ENCODE results near the gene ACOX3.
A peak's percentile ranks its signal among the peaks of the same experiment; 100 is the strongest.
"Not testable (repeated sequence)": the region's sequence is repeated elsewhere in the genome, so short reads cannot be mapped to it uniquely, and the experiment has no call there.

The ACOX3 gene

DNA sequence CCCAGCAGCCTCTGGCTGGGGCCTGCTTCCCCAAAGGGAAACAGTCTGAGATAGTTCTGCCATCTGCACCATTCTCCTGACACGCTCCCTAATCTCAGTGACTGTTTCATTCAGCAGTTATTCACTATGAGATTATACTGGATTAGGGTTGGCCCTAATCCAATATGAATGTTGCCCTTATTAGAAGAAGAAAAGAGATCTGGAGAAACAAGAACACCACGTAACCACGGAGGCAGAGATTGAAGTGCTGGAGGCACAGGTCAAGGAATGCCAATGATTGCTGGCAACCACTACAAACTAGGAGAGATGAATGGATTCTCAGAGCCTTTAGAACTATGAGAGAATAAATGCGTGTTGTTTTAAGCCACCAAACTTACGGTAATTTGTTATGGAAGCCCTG, 7.4 kb downstream of the ACOX3 start:
- DNase-seq, result no peak

DNA sequence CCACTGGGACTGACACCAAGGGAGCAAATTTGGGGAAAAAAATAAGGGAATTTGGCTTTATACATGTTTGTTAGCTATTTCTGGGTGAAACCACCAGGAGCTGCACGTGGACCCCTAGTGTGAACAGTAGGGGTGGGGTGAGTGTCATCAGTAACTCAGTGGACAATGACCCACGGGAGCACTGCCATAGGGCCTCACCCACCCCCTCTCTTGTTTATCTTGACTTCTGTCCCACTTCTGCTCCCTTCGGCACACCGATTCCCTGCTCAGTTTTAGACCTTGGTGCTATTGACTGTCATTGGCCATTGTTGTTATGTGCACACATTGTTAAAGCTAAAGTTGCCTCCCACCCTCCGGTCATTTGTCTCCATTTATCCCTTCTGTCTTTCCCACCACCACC, 9.0 kb downstream of the ACOX3 start:
- no peak for DNase-seq

GRCh38 chr4:8428288-8429097, 12.0 kb downstream of the ACOX3 start:
- peak; percentile 87 for DNase-seq

DNA sequence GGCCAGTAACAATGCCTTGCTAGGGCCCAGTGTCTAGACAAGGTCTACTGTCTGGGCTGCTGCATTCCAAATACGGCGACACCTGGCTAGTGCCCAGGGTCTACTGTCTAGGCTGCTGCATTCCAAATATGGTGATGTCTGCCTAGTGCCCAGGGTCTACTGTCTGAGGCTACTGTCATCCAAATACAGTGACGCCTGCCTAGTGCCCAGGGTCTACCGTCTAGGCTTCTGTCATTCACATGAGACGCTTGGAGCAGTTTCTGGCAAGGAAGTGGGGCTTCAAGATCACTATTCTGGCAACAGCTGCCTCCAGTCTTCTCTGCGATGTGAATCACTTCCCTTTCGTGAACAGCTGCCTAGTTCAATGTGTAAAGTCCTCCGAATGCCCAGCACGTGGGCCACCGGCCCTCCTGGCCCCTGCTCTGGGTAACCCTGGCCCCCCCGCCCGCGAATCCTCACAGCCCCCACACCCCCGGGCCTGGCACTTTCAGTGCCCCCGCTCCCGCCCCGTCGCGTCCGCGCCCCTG, 12.7 kb downstream of the ACOX3 start:
- DNase-seq, result no peak

DNA sequence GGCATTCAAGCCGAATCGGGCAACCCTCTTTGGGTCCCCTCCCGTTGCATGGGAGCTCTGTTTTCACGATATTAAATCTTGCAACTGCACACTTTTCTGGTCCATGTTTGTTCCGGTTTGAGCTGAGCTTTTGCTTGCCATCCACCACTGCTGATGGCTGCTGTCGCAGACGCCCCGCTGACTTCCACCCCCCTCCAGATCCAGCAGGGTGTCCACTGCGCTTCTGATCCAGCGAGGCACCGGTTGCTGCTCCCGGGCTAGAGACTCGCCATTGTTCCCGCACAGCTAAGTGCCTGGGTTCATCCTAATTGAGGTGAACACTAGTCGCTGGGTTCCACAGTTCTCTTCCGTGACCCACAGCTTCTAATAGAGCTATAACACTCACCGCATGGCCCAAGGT, 13.3 kb downstream of the ACOX3 start:
- no peak for DNase-seq

GRCh38 chr4:8422786-8423185, 17.7 kb downstream of the ACOX3 start:
- no peak for DNase-seq

DNA sequence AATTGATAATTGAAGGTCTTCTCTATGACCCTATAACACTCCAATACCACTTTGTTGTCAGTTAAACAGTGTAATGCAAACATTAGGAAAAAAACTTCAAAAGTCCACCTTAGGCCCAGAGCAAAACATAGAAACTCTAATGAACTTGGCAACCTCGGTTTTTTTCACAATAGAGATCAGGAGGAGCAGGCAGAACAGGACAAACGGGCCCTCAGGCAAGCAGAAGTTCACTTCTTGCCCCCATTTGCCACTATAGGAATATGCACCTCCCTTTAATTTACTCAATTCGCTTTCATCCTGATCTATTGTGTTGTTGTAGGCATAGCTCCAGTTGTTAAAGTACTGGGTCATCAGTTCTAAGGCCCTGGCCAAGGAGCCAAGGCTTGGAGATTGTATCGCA, 18.2 kb downstream of the ACOX3 start:
- DNase-seq, result no peak

- not testable (repeated sequence) for DNase-seq
These were observed 20.4 kb downstream of the ACOX3 start for GRCh38 chr4:8420151-8420550.

- DNase-seq, result no peak
These were observed 21.1 kb downstream of the ACOX3 start for GRCh38 chr4:8419222-8420041.

GRCh38 chr4:8417071-8417614, 23.4 kb downstream of the ACOX3 start:
- DNase-seq, result no peak

GRCh38 chr4:8414377-8414776, 26.1 kb downstream of the ACOX3 start:
- no peak for DNase-seq

- no peak for DNase-seq
These were observed 28.2 kb downstream of the ACOX3 start for GRCh38 chr4:8412288-8412687.

- no peak for DNase-seq
These were observed 29.0 kb downstream of the ACOX3 start for GRCh38 chr4:8411351-8412180.

- no peak for DNase-seq
These were observed 29.8 kb downstream of the ACOX3 start for GRCh38 chr4:8410641-8411271.

- DNase-seq, result no peak
These were observed 30.4 kb downstream of the ACOX3 start for GRCh38 chr4:8410066-8410625.

DNA sequence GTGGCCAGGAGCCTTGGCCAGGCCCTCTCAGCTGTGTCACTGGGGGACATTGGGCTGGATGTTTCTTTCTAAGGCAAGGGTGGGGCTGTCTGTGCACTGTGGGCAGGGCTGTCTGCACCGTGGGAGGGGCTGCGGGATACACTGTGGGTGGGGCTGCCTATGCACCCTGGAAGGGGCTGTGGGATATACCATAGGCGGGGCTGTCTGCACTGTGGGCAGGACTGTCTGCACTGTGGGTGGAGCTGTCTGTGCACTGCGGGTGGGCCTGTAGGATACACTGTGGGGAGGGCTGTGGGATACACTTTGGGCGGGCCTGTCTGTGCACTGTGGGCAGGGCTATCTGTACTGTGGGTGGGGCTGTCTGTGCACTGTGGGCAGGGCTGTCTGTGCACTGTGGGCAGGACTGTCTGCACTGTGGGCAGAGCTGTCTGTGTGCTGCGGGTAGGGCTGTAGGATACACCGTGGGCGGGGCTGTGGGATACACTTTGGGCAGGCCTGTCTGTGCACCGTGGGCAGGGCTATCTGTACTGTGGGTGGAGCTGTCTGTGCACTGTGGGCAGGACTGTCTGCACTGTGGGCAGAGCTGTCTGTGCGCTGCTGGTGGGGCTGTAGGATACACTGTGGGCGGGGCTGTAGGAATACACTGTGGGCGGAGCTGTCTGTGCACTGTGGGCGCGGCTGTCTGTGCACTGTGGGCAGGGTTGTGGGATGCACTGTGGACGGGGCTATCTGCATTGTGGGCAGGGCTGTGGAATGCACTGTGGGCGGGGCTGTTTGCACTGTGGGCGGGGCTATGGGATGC, 31.1 kb downstream of the ACOX3 start:
- peak; percentile 18 for DNase-seq

GRCh38 chr4:8407756-8408155, 32.8 kb downstream of the ACOX3 start:
- DNase-seq, result no peak

DNA sequence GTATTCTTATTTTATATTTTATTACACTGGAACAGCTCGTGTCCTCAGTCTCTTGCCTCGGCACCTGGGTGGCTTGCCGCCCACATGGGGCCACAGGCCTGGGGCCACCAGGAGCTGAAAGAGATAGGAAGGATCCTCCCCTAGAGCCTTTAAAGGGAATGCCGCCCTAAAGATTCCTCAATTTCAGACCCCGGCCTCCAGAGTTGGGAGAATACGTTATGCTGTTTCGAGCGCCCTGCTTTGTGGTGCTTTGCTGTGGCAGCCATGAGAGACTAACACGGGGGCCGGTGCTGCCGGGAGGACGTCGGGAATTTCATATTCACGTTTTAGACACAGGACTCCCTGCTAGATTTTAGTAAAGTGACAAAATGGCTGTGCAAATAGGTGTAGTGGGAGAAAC, 33.2 kb downstream of the ACOX3 start:
- no peak for DNase-seq

- not testable (repeated sequence) for DNase-seq
These were observed 33.6 kb downstream of the ACOX3 start for GRCh38 chr4:8406887-8407286.

- no peak for DNase-seq
These were observed 35.0 kb downstream of the ACOX3 start for GRCh38 chr4:8405516-8405875.
